PC-3 (cell line): ENCODE measurements around the gene KRTAP10-10.

Experiments used
- CTCF ChIP-seq: fragments of 300-600 bp; sonication (generic); conservative IDR thresholded peaks from 2 replicates; pipeline ENCODE4 v1.5.1; 2017; ENCODE audit warnings: antibody characterized with exemption, low read depth, mild to moderate bottlenecking, low read length
- EZH2 ChIP-seq: fragments of 300-600 bp; sonication (generic); IDR thresholded peaks from one replicate; pipeline ENCODE4 v1.6.1; 2017; ENCODE audit warnings: antibody characterized with exemption, mild to moderate bottlenecking, low read length; ENCODE audit not compliant: unreplicated experiment
- EZH2phosphoT487 ChIP-seq: fragments of 300-600 bp; sonication (generic); IDR thresholded peaks from 2 replicates; pipeline ENCODE4 v1.6.1; 2018; ENCODE audit warnings: mild to moderate bottlenecking, antibody characterized with exemption, low read length, borderline replicate concordance

- TF ChIP-seq CTCF = no peak
- TF ChIP-seq EZH2 = no peak
- no peak for TF ChIP-seq EZH2phosphoT487
Measured at GRCh38 chr21:44625756-44626155, 11.4 kb upstream of the KRTAP10-10 start.
